ENCODE measurements around the gene NIP7. TPM values are rescaled to one million over a fixed set of nuclear protein-coding genes. Genes with fewer than 3 reads are reported as not detected.

Gene NIP7
- total RNA-seq, 1 donor from 2014 or later = 45.5 TPM

GRCh38 chr16:69366431-69366830 lies 26.9 kb downstream of the NIP7 start:
- FAIRE-seq = no peak

GRCh38 chr16:69367980-69368379 lies 28.4 kb downstream of the NIP7 start:
- FAIRE-seq = no peak
- Histone ChIP-seq H3K27me3 (ENCODE audit: control insufficient read depth, insufficient read depth, low read length) (no peaks in the 10 kb centered on the region), H3K4me3 (ENCODE audit: low read depth, low read length) (no peak overlapping the region), H3K36me3 (ENCODE audit: control insufficient read depth, insufficient read depth, low read length) (peaks cover 11% of the 10 kb centered on the region)
- no peak for TF ChIP-seq CTCF (IDR thresholded peaks at IDR 0.05; ENCODE audit: insufficient read depth, low read length, severe bottlenecking)
- peak; percentile 21 for DNase-seq (ENCODE audit: low read depth)

More at GRCh38 chr16:69366431-69366830, 26.9 kb downstream of the NIP7 start:
- Histone ChIP-seq H3K36me3 (ENCODE audit: control insufficient read depth, insufficient read depth, low read length) (peaks cover 11% of the 10 kb centered on the region), H3K4me3 (ENCODE audit: low read depth, low read length) (no peak overlapping the region), H3K27me3 (ENCODE audit: control insufficient read depth, insufficient read depth, low read length) (no peaks in the 10 kb centered on the region)
- no peak for TF ChIP-seq CTCF (IDR thresholded peaks at IDR 0.05; ENCODE audit: insufficient read depth, low read length, severe bottlenecking)
- DNase-seq (ENCODE audit: low read depth) = no peak

- no peak overlapping the region for H3K4me3 ChIP-seq (ENCODE audit: low read depth, low read length)
- TF ChIP-seq CTCF (IDR thresholded peaks at IDR 0.05; ENCODE audit: insufficient read depth, low read length, severe bottlenecking) = no peak
- no peaks in the 10 kb centered on the region for H3K27me3 ChIP-seq (ENCODE audit: control insufficient read depth, insufficient read depth, low read length)
- peaks cover 12% of the 10 kb centered on the region for H3K36me3 ChIP-seq (ENCODE audit: control insufficient read depth, insufficient read depth, low read length)
- DNase-seq (ENCODE audit: low read depth) (no peak), FAIRE-seq (no peak)
These were observed 29.3 kb downstream of the NIP7 start for GRCh38 chr16:69368866-69369265.

GRCh38 chr16:69371564-69371963 lies 32.0 kb downstream of the NIP7 start:
- Histone ChIP-seq H3K36me3 (ENCODE audit: control insufficient read depth, insufficient read depth, low read length) (peaks cover 10% of the 10 kb centered on the region), H3K27me3 (ENCODE audit: control insufficient read depth, insufficient read depth, low read length) (no peaks in the 10 kb centered on the region), H3K4me3 (ENCODE audit: low read depth, low read length) (no peak overlapping the region)
- FAIRE-seq = no peak
- no peak for TF ChIP-seq CTCF (IDR thresholded peaks at IDR 0.05; ENCODE audit: insufficient read depth, low read length, severe bottlenecking)
- no peak for DNase-seq (ENCODE audit: low read depth)

GRCh38 chr16:69373019-69373418 lies 33.4 kb downstream of the NIP7 start:
- FAIRE-seq (no peak), DNase-seq (ENCODE audit: low read depth) (no peak)
- H3K36me3 ChIP-seq (ENCODE audit: control insufficient read depth, insufficient read depth, low read length) = peaks cover 7% of the 10 kb centered on the region
- TF ChIP-seq CTCF (IDR thresholded peaks at IDR 0.05; ENCODE audit: insufficient read depth, low read length, severe bottlenecking) = no peak
- H3K27me3 ChIP-seq (ENCODE audit: control insufficient read depth, insufficient read depth, low read length) = no peaks in the 10 kb centered on the region
- no peak overlapping the region for H3K4me3 ChIP-seq (ENCODE audit: low read depth, low read length)

- H3K4me3 ChIP-seq (ENCODE audit: low read depth, low read length) = no peak overlapping the region
- H3K27me3 ChIP-seq (ENCODE audit: control insufficient read depth, insufficient read depth, low read length) = no peaks in the 10 kb centered on the region
- H3K36me3 ChIP-seq (ENCODE audit: control insufficient read depth, insufficient read depth, low read length) = peaks cover 1% of the 10 kb centered on the region
- DNase-seq (ENCODE audit: low read depth) (no peak), FAIRE-seq (no peak)
- TF ChIP-seq CTCF (IDR thresholded peaks at IDR 0.05; ENCODE audit: insufficient read depth, low read length, severe bottlenecking) = no peak
These were observed 37.0 kb downstream of the NIP7 start for GRCh38 chr16:69376393-69377059.

Data from bronchial epithelial cell (primary cell).